HepG2 (cell line): Measurements from ENCODE around the gene RSAD2.

Experiments used
- BHLHE40 ChIP-seq: IDR thresholded peaks from 2 replicates; pipeline ENCODE4 v1.6.1; 2011; ENCODE audit warnings: low read length, improper control_type of control experiment
- CCAR2 ChIP-seq: fragments of 200-400 bp; formaldehyde crosslinking; optimal IDR thresholded peaks from 2 replicates; pipeline ENCODE3; 2018; ENCODE audit warnings: low read depth, mild to moderate bottlenecking, low read length, moderate library complexity
- CEBPB ChIP-seq: IDR thresholded peaks from 2 replicates; pipeline ENCODE4 v1.6.1; 2011; ENCODE audit warnings: low read depth, low read length, improper control_type of control experiment, borderline replicate concordance
- EZH2 ChIP-seq: conservative IDR thresholded peaks from 2 replicates; pipeline ENCODE4 v1.6.1; 2012; ENCODE audit warnings: mild to moderate bottlenecking, low read depth, low read length, moderate library complexity
- MYNN ChIP-seq: sonication (generic); formaldehyde crosslinking; IDR thresholded peaks from 2 replicates; pipeline ENCODE4 v1.4.0; 2020; ENCODE audit warnings: mild to moderate bottlenecking, low read depth, missing genetic modification reagents
- REST ChIP-seq, 2 experiments: IDR thresholded peaks; 2 replicates each; pipeline ENCODE4 v1.6.1; 2011 to 2012; ENCODE audit warnings: low read length in 2 of 2, borderline replicate concordance in 1 of 2, low read depth in 1 of 2, mild to moderate bottlenecking in 1 of 2, moderate library complexity in 1 of 2
- SMAD3 ChIP-seq: sonication (generic); formaldehyde crosslinking; IDR thresholded peaks from 2 replicates; pipeline ENCODE4 v1.4.0; 2020; ENCODE audit warnings: missing genetic modification reagents
- TCF7 ChIP-seq: sonication (generic); IDR thresholded peaks from 2 replicates; pipeline ENCODE4 v1.6.1; 2016; ENCODE audit warnings: antibody characterized with exemption, low read depth
- ZNF121 ChIP-seq: sonication (generic); formaldehyde crosslinking; IDR thresholded peaks from 2 replicates; pipeline ENCODE4 v1.5.0; 2020; ENCODE audit warnings: mild to moderate bottlenecking, missing genetic modification reagents
- ZSCAN21 ChIP-seq: sonication (generic); formaldehyde crosslinking; IDR thresholded peaks from 2 replicates; pipeline ENCODE4 v1.8.0; 2022; ENCODE audit warnings: mild to moderate bottlenecking, missing genetic modification reagents, moderate library complexity, borderline replicate concordance
- TF ChIP-seq, protein P1 (sequence below): IDR thresholded peaks from 2 replicates; pipeline ENCODE4 v1.6.1; 2016; ENCODE audit warnings: mild to moderate bottlenecking, missing biosample characterization, missing genetic modification reagents

DNA sequence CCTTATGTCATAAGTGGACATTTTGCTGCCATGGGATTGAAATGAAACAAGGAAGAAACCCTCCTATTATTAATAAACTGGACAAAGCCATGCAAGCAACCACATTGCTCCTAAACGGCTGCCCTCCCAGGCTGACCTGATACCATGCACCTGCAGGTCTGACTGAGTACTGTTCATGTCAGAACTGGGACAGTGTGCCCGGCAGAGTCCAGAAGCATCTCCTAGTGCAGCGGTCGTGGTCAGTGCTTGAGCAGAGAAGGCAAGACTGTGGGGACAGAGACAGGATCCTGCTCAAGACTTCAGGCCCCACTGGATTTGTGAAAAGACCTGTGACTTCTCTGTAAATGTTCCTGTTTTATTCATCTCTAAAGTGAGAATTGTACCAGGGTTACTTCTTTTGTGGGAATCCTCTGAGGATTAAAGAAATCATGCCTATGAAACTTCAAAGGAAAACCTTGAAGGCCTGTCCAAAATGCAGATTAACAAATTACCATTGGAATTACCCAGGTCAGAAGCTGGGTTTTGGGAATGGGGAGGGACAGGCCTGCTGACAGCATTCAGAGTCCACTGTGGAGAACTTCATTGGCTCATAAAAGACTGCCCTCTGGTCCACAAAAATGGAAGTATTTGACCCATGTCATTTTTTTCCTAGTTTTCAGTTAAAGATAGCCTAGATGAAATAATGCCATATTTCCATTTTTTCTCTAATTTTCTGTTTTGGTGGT is 53.5 kb downstream of the RSAD2 start:
- TF ChIP-seq CCAR2 = no peak
- TF ChIP-seq TCF7 = no peak
- TF ChIP-seq ZNF121 (CRISPR knock-in tag) = no peak
- no peak for TF ChIP-seq MYNN (CRISPR knock-in tag)
- TF ChIP-seq CEBPB = no peak
- no peak for TF ChIP-seq SMAD3 (CRISPR knock-in tag)
- no peak for TF ChIP-seq REST (IDR thresholded peaks at IDR 0.05; ENCODE audit: borderline replicate concordance in 1 of 2, low read depth in 1 of 2, low read length in 2 of 2)
- TF ChIP-seq EZH2 = no peak
- TF ChIP-seq BHLHE40 = no peak
- TF ChIP-seq ZSCAN21 (CRISPR knock-in tag) = no peak
- TF ChIP-seq, protein P1, sequence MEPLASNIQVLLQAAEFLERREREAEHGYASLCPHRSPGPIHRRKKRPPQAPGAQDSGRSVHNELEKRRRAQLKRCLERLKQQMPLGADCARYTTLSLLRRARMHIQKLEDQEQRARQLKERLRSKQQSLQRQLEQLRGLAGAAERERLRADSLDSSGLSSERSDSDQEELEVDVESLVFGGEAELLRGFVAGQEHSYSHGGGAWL (CRISPR knock-in tag) = no peak
